DLD1 (cell line): ENCODE data around the gene NEURL2.
"Not testable (repeated sequence)": the region's sequence is repeated elsewhere in the genome, so short reads cannot be mapped to it uniquely, and the experiment has no call there.

Experiments used
- in situ Hi-C: cut with HindIII; loops from 2 replicates; pipeline ENCODE4 v1.10.0; 2017; ENCODE audit warnings: low sequenced_read_pairs

Gene NEURL2

DNA sequence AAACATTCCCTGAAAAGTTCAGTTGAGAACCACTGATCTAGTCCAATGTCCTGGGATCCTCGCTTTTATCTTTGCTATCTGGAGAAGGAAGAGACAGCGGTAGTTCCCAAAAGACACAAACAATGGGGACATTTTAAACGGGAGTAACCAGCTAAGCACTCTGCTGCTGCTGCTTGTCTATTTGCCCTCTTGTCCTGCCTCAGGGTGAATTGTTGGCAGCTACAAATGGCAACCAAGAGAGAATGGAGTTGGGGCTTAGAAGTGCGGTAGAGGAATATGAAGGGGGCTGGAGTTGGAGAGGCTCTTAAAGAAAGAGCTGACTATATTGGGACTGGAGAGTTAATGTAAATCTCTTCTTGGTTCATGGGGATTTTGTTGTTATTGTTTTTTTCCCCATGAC, 16.4 kb downstream of the NEURL2 start:
- in situ Hi-C loops: no loop called here

DNA sequence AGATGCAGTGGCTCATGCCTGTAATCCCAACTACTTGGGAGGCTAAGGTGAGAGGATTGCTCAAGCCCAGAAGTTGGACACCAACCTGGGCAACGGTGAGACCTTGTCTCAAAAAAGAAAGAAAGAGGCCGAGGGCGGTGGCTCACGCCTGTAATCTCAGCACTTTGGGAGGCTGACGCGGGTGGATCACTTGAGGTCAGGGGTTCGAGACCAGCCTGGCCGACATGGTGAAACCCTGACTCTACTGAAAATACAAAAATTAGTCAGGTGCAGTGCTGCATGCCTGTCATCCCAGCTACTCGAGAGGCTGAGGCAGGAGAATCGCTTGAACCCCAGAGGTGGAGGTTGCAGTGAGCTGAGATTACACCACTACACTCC, 16.9 kb downstream of the NEURL2 start:
- in situ Hi-C loops: not testable (repeated sequence)

DNA sequence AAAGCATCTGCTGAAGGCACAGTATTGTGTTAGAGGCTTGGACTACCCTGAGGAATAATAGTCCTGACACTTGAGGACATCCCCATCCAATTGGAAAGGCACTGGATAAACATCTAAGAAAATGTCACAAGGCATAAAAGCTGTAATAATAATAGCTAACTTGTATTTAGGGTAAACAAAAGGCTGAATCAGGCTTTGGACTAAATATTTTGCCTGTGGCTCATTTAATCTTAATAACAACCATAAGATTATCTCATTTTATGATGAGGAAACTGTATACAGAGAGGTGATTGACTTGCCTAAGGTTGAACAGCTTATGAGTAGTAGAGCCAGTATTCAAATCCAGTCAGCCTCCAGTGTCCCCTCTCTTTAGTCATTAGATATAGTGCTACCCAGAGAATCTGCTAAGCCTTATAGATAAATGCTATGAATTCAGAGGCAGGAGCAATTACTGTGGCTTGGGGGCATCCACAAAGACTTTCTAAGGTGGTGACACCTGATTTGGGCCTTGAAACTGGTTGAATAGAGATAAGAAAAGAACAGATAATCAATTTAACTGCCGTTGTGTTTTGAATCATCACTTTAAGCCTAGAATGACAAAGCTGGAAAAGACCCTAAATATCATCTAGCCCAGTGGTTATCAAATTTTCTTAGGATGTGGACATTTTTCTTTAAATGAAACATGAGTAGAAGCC, 17.5 kb downstream of the NEURL2 start:
- in situ Hi-C loops: no loop called here

DNA sequence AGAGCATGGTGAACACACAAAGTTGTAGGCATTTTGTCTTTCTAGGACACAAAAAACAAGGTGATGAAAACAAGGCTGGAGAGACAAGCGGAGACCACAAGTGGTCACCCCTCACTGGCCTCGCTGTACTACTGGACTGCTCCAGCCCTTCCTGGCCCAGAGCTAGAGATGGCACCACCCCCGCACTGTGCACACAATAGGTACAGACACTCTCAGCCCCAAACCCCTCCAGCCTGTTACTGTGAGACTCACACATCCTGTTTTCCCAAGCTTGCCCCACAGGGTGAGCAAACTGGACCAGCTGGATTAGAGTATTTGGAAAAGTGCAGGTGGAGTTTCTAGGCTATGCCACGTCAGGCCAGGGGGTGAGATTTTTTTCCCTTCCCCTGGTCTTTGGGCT, 18.4 kb downstream of the NEURL2 start:
- in situ Hi-C loops: no loop called here

DNA sequence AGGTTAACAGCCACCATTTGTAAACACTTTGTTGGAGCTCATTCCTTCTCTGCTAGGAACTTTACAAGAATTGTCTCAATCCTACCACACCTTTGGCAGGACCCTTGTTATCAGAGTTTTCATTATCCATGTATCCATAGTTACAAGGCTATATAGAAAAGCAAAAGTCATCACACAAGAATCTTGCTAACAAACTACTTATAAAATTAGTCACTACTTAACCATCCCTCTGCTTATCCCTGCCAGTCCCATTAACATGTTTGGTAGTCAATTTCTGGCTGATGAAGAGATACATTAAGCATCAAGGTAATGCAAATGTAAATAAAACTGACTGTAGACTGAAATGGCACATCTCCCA, 23.2 kb downstream of the NEURL2 start:
- in situ Hi-C loops: no loop called here

DNA sequence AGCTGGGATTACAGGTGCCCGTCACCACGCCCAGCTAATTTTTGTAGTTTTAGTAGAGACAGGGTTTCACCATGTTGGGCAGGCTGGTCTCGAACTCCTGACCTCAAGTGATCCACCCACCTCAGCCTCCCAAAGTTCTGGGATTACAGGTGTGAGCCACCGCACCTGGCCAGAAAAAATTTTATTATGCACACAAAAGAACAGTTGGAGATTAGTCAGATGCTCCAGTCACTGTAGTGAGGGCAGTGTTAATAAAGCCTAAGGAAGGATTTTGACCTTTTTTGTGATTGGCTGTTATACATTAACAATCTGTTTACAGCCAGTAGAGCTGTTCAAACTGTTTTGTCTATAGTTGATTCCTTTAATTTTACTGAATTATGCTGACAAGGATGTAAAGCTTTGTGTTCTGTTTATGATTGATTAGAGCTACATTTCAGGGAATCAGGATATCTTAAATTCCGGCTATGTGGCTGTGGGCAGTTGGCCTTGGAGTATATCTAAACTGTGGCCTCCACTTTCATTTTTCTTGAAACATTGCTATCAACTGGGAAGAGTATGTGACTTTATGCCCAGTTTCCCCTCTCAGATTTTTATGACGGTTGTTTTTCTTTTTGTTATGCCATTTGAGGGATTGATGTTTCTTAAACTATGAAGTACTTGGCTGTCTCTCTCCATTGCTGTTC, 23.7 kb downstream of the NEURL2 start:
- in situ Hi-C loops: no loop called here

DNA sequence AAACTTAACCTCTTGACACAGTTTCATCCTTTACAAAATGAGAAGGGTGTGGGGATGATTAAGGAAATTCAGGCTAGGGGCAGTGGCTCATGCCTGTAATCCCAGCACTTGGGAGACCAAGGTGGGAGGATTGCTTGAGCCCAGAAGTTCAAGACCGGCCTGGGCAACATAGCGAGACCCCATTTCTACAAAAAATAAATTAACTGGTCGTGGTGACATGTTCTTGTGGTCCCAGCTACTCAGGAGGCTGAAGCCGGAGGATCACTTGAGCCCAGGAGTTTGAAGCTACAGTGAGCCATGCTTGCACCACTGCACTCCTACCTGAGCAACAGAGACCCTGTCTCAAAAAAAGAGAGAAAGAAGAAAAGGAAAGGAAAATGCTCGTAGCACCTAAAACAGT, 24.6 kb downstream of the NEURL2 start:
- in situ Hi-C loops: no loop called here

DNA sequence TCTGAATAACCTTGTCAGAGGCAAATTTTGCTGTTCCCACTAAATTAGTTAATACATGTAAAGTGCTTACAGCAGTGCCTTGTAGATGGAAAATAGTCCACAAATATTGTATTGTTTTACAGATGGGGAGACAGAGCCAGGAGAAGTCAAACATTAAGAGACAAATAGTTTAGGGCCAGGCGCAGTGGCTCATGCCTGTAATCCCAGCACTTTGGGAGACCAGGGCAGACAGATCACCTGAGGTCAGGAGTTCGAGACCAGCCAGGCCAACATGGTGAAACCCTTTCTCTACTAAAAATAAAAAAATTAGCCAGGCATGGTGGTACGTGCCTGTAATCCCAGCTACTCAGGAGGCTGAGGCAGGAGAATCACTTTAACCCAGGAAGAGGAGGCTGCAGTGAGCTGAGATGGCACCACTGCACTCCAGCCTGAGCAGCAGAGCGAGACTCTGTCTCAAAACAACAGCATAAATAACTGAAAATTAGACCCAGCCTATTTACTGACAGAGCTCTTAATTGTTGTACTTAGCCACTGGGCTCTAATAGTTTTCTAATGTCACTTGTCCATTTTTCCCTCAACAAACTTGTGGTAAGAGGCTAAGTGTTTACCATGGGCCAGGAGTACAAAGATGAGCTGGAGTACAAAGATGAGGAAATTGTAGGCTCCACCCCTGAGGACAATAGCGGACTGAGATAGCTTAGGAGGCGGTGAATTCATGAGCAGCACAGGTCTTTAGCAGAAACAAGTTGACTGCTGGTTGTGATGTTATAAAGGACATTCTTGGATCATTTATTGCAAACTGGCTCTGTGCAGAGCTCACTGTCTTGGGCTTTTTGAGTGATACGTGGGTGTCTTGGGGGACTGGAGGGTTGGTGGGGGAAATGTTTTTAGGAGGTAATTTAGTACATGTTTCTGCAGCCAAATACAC, 27.2 kb downstream of the NEURL2 start:
- in situ Hi-C loops: no loop called here

DNA sequence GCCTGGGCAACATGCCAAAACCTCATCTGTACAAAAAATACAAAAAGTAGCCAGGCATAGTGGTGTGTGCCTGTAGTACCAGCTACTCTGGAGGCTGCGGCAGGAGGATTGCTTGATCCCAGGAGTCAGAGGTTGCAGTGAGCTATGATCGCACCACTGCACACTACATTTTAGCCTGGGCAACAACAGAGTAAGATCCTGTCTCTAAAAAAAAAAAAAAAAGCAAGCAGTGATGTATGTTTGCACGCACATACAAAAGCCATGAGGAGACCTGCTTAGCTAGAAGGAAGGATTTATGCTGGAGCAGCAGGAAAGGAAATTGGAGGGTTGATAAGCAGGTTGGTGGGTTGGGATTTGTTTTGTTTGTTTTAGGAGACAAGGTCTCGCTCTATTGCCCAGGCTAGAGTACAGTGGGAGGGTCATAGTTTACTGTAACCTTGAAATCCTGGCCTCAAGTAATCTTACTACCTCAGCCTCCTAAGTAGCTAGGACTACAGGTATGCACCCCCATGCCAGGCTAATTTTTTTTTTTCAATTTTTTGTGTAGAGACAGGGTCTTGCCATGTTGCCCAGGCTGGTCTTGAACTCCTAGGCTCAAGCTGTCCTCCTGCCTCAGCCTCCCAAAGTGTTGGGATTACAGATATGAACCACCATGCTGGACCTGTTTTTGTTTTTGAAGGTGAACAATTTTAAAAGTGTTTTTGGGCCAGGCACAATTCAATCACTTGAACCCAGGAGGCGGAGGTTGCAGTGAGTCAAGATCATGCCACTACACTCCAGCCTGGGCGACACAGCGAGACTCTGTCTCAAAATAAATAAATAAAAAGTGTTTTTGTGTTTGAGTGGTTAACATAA, 29.6 kb downstream of the NEURL2 start:
- in situ Hi-C loops: no loop called here

DNA sequence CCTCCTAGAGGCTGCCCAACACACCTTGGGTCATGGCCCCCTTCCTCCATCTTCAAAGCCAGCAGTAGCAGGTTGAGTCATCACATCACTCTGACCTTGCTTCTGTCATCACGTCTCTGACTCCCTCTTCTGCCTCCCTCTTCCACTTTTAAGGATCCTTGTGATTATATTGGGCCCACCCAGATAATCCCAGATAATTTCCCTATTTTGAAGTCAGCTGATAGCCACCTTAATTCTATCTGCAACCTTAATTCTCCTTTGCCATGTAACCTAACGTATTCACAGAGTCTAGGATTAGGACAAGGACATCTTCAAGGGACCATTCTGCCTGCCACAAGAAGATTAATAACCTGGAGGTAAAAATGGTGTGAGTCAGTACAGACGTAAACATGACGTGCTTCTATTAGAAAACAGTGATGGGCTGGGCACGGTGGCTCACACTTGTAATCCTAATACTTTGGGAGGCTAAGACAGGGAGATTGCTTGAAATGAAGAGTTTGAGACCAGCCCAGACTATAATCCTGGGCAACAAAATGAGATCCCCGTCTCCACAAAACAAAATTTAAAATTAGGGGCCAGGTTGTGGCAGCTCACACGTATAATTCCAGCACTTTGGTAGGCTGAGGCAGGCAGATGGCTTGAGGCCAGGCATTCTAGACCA, 30.3 kb downstream of the NEURL2 start:
- in situ Hi-C loops: no loop called here

DNA sequence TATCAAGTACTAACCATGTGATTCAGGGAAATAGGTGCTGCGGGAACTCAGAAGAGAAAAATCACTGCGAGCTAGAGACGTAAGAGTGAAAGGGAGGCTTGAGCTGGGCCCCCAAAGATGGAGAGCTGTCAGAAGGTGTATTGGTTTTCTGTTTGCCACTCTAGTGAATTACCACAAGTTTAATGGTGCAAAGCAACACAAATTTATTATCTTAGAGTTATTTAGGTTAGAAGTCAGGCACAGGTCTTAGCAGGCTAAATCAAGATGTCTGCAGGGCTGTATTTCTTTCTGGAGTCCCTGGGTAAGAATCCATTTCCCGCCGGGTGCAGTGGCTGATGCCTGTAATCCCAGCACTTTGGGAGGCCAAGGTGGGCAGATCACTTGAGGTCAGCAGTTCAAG, 31.1 kb downstream of the NEURL2 start:
- in situ Hi-C loops: no loop called here

DNA sequence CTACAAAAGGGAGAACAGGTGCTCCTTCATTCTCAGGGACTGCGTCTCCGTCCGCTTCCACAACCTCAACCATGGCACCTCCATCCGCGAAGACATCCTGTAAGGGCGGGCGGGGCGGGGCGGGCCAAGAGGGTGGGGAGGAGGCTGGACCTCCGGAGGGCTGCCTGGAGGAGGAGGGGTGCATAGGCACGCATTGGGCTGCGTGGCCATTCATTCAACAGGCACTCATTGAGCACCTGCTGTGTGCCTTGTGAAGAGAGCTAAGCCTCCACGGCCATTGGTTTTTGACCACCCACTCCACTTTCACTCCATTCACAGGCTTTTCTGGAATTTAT, 33.2 kb downstream of the NEURL2 start:
- in situ Hi-C loops: no loop called here

DNA sequence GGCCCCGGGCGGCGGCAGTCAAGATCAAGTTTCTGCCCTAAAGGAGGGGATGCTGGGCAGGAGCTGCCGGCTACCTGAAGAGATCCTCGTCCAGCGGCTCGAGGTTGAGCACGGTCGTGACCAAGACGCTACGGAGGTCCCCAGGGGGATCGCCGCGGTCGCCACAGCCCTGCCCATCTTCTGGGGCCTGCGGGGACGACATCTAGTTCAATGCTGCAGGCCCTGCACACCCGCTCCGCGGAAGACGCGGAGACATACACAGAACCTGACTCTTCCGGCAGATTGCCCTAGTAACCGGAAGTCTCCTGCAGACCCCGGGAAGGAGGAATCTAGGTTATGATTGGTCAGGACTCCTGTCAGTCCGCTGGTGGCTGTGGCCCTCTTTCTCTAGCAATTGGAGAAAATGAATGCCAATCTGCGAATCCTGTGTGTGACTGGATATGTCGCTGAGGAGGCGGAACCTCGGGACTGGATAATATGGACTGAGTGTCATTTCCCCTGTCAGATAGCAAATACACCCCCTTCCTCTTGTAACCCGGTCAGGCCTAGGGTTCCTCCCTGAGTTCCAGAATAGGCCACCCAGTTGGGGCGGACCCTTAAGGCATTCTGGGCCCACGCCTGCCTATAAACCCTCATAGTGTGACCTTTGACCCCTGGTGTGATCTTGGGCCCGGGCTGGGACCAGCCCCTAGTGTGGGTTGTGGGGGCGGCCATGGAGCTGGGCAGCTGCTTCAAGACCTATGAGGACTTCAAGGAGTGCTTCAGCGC, 33.7 kb downstream of the NEURL2 start, which contains the start of the genes ACOT8 and ZSWIM3:
ACOT8 (minus strand) TSS at position 279 of the 768 bp plus-strand sequence; CDS start at position 202, 77 bp downstream.
ZSWIM3 (plus strand) TSS at position 501 of the 768 bp plus-strand sequence; CDS start at position 713, 212 bp downstream.
- in situ Hi-C loops: no loop called here

DNA sequence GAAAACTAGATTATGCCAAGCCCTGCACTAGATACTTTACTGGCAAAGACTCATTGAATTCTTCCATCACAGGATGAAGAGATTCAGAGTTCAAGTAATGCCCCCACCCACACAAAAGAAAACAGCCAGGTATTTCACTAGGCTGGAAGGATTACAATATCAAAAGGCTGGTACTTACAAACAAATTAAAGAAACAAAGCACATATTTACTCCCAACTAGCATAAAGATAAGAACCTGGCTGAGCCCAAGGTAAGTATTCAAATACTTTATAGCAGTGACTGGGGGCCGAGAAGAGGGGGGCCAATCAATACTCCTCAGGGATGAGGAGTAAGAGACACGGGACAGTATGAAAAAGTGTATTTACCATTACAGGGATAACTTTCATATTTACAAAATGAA, 37.5 kb downstream of the NEURL2 start:
- in situ Hi-C loops: no loop called here

DNA sequence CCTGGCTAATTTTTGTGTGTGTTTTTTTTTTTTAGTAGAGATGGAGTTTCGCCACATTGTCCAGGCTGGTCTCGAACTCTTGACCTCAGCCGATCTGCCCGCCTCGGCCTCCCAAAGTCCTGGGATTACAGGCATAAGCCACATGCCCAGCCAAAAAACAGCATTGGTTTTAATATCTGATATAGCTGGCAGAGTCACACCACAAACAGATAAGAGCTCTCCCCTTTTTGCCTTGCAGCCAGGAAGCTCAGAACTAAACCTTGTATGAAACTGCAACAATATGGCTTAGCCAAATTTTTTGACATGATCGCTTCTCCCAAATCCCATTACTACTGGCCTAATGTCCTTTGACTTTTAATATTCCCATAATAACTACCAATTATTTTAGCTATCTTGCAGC, 38.7 kb downstream of the NEURL2 start:
- in situ Hi-C loops: no loop called here

DNA sequence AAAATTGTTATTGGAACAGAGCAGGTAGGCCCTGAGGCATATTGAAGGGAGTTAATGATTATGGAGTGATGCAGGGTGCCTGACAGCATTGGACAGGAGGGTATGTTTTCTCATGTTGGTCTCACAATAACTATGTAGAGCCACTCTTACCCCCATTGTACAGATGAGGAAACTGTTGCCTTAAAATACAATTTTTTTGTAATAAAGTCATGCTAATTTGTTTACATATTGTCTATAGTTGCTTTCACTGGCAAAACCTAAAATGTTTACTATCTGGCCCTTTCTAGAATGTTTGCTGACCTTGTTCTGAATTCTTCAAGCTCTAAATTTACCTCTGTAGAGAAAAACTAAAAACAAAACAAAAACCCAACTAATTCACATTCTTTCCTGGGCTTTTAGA, 39.5 kb downstream of the NEURL2 start:
- in situ Hi-C loops: no loop called here

DNA sequence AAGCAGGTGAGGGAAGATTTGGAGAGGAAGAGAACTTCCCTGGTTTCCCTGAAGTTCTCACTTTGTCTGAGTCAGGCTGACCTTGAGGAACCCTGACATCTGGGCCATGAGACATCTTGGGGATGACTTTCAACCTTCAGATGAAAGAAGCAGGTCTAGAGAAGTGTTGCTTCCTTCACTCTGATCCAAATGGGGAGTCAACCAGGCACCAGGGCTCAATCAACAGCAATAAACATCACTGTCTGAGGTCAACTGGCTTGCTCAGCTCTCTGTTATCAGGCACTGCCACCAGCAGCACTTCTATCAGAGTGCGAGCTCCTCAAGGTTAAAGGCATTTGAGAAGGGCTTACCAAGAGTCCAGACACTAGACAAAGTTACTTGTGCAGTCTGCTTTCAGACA, 40.1 kb downstream of the NEURL2 start:
- in situ Hi-C loops: no loop called here

DNA sequence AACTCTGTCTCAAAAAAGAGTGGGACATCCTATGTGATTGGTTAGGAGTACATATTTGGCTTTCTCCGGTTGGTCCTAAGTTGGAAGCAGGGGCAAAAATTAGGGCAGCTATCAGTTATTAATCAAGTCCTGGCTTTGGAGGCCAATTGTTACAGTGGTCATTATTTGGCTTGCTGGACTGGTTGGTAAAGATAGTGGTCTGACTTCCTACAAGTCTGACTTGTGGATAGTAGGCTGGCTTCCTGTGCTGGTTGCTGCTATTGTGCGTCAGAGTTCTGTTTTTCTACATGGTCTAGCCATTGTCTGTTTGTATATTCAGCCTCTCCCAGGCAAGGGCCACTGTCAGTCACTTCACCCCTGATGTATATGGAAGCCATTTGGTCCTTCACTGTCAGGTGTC, 40.8 kb downstream of the NEURL2 start:
- in situ Hi-C loops: no loop called here

DNA sequence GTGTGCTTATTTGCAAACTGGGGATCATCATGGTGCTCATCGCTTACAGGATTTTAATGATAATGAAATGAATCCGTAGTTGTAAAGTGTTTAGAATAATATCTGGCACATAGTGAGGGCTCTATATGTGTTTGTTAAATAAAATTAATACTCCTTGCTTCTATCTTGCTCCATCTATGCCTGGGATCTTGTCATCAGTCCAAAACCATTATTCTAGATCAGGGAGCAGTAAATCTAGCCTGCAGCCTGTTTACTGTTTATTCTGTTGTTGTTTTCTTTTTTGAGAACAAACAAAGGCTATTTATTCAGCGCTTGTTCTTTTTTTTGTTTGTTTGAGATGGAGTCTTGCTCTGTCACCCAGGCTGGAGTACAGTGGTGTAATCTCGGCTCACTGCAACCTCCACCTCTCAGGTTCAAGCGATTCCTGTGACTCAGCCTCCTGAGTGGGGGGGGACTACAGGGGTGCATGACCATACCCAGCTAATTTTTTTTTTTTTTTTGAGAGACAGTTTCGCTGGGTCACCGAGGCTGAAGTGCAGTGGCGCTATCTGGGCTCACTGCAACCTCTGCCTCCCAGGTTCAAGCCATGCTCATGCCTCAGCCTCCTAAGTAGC, 41.9 kb downstream of the NEURL2 start:
- in situ Hi-C loops: no loop called here
